GM21825 (cell line): ENCODE measurements around the gene DEFB129.
A peak's percentile ranks its signal among the peaks of the same experiment; 100 is the strongest.
"Not testable (repeated sequence)": the region's sequence is repeated elsewhere in the genome, so short reads cannot be mapped to it uniquely, and the experiment has no call there.

ENCODE experiments used
- ATAC-seq: cut with Tn5 transposase; IDR thresholded peaks from one replicate; pipeline ENCODE4 v1.9.1; 2021; ENCODE audit warnings: mild to moderate bottlenecking, moderate library complexity; ENCODE audit not compliant: unreplicated experiment

The DEFB129 gene

DNA sequence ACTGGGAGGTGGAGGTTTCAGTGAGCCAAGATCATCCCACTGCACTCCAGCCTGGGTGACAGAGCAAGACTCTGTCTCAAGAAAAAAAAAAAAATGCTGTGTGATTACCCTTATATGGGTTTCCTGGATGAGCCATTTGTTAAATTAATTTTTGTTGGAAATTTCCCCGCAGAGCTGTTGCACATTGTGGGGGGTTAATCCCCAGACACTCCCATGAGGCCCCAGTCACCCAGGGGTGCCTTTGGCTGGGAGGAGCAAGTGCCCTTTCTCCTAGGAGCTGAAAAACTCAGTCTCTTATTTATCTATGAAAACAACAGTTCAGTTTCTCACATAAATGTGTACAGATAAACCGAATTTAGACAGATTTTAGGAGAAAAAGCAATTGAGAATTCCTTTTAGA, 25.7 kb downstream of the DEFB129 start:
- ATAC-seq = no peak

- ATAC-seq = not testable (repeated sequence)
Measured at GRCh38 chr20:253447-253846, 26.4 kb downstream of the DEFB129 start.

DNA sequence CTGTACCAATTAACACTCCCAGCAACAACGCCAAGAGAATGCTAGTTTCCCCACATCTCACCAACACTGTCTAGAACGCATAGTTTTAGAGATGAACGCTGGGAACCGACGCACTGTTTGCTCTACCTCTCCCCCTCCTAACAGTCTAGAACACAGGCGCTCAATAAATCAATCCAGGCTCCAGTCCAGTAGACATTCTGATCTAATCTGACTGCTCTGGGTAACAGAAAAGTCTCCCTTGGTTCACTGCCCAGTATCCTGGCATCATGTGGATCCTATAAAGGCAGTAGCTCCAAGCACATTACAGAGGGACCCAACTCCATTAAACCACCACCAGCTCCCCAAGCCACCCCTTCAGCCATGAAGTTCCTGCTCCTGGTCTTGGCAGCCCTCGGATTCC, 30.4 kb downstream of the DEFB129 start, which contains the start of gene DEFB132:
TSS of gene DEFB132 (plus strand) at position 306 of the 400 bp plus-strand sequence. CDS start at position 361, 55 bp downstream.
- ATAC-seq = no peak

GRCh38 chr20:258269-258858, 31.3 kb downstream of the DEFB129 start:
- no peak for ATAC-seq

DNA sequence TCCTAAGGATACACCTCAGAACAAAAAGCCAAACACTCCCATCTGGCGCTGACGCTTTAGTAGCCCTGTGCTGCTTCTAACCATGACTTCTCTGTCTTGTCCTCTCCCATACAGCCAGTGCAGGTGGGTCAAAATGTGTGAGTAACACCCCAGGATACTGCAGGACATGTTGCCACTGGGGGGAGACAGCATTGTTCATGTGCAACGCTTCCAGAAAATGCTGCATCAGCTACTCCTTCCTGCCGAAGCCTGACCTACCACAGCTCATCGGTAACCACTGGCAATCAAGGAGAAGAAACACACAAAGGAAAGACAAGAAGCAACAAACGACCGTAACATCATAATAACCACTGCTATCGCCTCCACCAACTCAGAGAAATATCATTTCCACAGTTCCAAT, 31.9 kb downstream of the DEFB129 start:
- no peak for ATAC-seq

DNA sequence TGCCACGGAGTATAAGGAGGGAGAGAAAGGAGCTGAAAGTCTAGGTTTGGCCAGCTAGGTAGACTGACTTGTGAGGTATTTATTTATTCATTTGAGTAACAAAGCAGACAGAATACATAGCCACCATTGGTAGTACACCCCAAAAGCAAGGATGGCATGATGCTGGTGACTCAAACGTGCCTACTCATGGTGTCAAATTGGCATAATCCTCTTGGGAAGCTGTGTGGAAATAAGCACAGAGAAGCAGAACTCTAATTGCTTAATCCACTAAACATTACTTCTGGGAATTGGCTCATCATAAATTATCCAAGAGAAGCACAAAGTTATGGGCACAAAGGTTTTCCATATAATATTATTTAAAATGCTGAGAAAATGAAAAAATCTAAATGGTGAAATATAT, 32.9 kb downstream of the DEFB129 start:
- ATAC-seq = no peak

- ATAC-seq = no peak
Measured at GRCh38 chr20:263701-264100, 36.6 kb downstream of the DEFB129 start.

- ATAC-seq = peak; percentile 85
Measured at GRCh38 chr20:266596-267562, 39.8 kb downstream of the DEFB129 start.

GRCh38 chr20:270517-270916, 43.5 kb downstream of the DEFB129 start:
- no peak for ATAC-seq

DNA sequence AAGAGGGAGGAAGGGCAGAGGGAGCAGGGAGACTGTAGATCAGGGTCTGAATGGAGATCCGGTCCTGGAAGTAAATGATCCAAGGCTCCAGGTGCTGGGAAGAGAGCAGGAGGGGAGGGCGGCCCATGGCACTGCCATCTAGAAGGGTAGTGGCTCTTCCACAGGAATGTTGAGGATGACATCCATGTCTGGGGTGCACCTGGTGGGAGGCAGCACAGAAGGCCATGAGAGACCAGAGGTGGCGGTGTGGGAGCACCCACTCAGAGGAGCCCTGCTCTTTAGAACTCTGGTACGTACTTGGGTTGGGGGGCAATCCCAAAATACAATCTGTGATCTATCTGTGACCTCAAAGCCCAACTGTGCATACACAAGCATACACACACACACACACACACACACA, 44.0 kb downstream of the DEFB129 start:
- ATAC-seq = no peak

GRCh38 chr20:271528-271927, 44.5 kb downstream of the DEFB129 start:
- no peak for ATAC-seq

DNA sequence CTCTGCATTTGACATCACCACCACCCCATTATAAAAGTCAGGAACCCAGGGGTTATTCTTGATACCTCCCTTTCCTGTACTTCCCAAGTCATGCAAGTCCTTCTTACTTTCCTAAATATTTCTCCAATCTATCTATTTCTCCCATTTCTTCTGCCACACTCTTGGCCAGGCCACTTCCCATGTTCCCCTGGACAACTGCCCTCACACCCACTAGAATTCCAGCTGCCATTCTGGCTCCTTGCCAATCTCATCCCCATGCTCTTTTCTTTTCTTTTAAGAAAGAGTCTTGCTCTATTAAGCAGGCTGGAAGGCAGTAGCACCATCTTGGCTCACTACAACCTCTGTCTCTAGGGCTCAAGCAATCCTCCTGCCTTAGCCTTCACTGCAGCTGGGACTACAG, 45.7 kb downstream of the DEFB129 start:
- ATAC-seq = no peak

DNA sequence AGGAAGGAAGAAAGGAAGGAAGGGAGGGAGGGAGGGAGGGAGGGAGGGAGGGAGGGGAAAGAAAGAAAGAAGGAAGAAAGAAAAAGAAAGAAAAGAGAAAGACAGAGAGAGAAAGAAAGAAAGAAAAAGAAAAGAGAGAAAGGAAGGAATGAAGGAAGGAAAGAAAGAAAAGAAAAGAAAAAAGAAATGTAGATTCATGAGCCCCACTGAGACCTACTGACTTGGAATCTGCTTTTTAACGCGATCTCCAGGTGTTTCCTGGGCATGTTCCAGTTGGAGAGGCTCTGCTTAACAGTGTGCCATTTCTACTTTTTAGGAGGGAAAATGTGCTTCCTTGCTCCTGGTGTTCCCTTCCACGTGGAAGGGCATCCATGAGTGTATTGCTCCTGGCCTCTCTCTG, 46.8 kb downstream of the DEFB129 start:
- ATAC-seq = no peak

GRCh38 chr20:275791-276190, 48.7 kb downstream of the DEFB129 start:
- no peak for ATAC-seq

- ATAC-seq = no peak
Measured at GRCh38 chr20:276620-277495, 49.8 kb downstream of the DEFB129 start.

- no peak for ATAC-seq
Measured at GRCh38 chr20:277496-277781, 50.4 kb downstream of the DEFB129 start.

DNA sequence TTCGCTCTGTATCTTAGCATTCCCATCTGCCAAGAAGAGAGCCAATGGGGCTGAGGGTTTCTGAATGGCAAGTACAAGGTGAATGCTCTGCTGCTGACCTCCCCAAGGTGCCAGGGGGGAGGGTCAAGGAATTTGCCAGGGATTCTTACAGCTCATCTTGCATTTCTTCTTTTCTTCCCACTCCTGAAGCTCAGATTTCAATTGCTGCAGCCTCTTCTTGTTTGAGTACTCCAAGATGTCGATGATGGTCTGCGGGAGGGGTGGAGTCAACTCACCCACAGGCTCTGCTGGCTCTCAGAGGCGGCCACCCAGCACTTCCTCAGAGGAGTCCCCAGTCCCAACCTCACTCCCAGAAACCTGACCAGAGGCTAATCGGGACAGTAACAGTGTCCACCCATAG, 51.1 kb downstream of the DEFB129 start:
- no peak for ATAC-seq

DNA sequence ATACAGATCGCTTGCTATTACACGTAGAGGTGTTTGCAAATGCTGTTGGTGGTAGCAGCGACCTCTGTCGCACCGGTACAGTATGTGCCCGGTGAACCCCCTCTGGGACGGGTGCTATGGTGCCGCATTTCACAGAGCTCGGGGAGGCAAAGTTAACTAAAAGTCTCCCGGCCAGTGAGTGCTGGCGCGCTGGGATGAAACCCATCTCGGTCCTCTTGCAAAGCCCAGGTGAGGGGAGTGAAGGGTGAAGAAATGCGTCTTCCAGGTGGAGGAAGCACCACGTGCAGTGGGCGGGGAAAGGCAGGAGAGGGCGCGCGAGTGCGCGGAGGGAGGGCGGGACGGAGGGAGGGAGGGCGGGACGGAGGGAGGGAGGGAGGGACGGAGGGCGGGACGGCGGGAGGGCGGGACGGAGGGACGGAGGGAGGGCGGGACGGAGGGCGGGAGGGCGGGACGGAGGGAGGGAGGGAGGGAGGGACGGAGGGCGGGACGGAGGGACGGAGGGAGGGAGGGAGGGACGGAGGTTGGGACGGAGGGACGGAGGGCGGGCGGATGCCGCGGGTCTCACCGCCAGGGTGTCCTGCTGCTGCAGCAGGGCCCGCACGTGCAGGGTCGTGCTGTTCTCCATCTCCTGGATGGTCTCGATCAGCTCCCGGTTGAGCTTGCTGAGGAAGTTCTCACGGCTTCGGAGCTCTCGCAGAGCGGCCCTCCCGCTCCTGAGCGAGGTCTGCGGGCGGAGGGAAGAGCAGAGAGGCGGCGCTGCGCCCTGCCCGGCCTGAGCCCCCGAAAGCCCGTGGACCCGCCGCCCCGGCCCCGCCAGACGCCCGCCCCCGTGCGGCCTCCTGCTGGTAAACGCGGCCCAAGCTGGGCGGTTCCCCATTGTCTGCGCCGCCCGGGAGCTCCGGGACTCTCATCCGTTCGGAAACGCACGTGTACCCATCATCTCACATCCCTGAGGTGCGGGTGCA, 51.8 kb downstream of the DEFB129 start:
- ATAC-seq = no peak
